Keratinocyte (primary cell): ENCODE data around the gene KHDRBS1. TPM values are rescaled to one million over a fixed set of nuclear protein-coding genes. Genes with fewer than 3 reads are reported as not detected.
A peak's percentile ranks its signal among the peaks of the same experiment; 100 is the strongest.

Experiments used
- DNase-seq: peaks from one replicate; pipeline ENCODE4 v3.0.0-alpha.2; 2011; ENCODE audit warnings: low read depth, missing footprints, low spot score
- FAIRE-seq: peaks from 2 replicates; lab custom pipeline; 2011; peaks lifted over from hg19 to GRCh38; lab: Jason Lieb, UNC
- H2AFZ ChIP-seq: 2 replicates; pipeline ENCODE4 v1.6.0; 2012; ENCODE audit warnings: low read length, control low read depth, inconsistent platforms; ENCODE audit not compliant: control insufficient read depth
- H3K27ac ChIP-seq: 2 replicates; pipeline ENCODE4 v1.5.1; 2011; ENCODE audit warnings: low read length; ENCODE audit not compliant: control insufficient read depth, insufficient read depth
- H3K27me3 ChIP-seq: 3 replicates; pipeline ENCODE4 v1.6.0; 2011; ENCODE audit warnings: low read length; ENCODE audit not compliant: control insufficient read depth, insufficient read depth; ENCODE audit errors: extremely low read depth
- H3K36me3 ChIP-seq, 2 experiments: 2 replicates in 1 of 2; 3 replicates in 1 of 2; pipeline ENCODE4 v1.5.1; 2011; ENCODE audit warnings: low read length in 2 of 2, mild to moderate bottlenecking in 1 of 2; ENCODE audit not compliant: control insufficient read depth in 2 of 2, insufficient read depth in 2 of 2; ENCODE audit errors: extremely low read depth in 1 of 2
- H3K4me1 ChIP-seq: 3 replicates; pipeline ENCODE4 v1.5.1; 2011; ENCODE audit warnings: low read length; ENCODE audit not compliant: control insufficient read depth, insufficient read depth; ENCODE audit errors: extremely low read depth
- H3K4me2 ChIP-seq: 3 replicates; pipeline ENCODE4 v1.6.0; 2011; ENCODE audit warnings: low read depth, low read length; ENCODE audit not compliant: control insufficient read depth, insufficient read depth; ENCODE audit errors: extremely low read depth
- H3K4me3 ChIP-seq, 3 experiments: fragments of 200-600 bp in 1 of 3; sonication (generic) in 1 of 3; 2 replicates in 2 of 3; 3 replicates in 1 of 3; pipeline ENCODE4 v1.5.1; 2011 to 2016; ENCODE audit warnings: low read length in 3 of 3, mild to moderate bottlenecking in 3 of 3, control low read depth in 2 of 3, inconsistent platforms in 1 of 3, low read depth in 1 of 3, mixed read lengths in 1 of 3, mixed run types in 1 of 3, moderate library complexity in 1 of 3; ENCODE audit not compliant: control insufficient read depth in 2 of 3, insufficient read depth in 2 of 3; ENCODE audit errors: extremely low read depth in 1 of 3
- H3K79me2 ChIP-seq: 2 replicates; pipeline ENCODE4 v1.6.0; 2012; ENCODE audit warnings: low read length; ENCODE audit not compliant: control insufficient read depth, insufficient read depth
- H3K9ac ChIP-seq: 3 replicates; pipeline ENCODE4 v1.6.0; 2011; ENCODE audit warnings: low read length; ENCODE audit not compliant: control insufficient read depth, insufficient read depth; ENCODE audit errors: extremely low read depth
- H3K9me1 ChIP-seq: 3 replicates; pipeline ENCODE4 v1.6.0; 2011; ENCODE audit warnings: low read length; ENCODE audit not compliant: control insufficient read depth, insufficient read depth; ENCODE audit errors: extremely low read depth
- H3K9me3 ChIP-seq: 2 replicates; pipeline ENCODE4 v1.5.1; 2012; ENCODE audit warnings: low read depth, low read length; ENCODE audit not compliant: control insufficient read depth
- H4K20me1 ChIP-seq: 3 replicates; pipeline ENCODE4 v1.6.0; 2011; ENCODE audit warnings: low read length; ENCODE audit not compliant: control insufficient read depth, insufficient read depth; ENCODE audit errors: extremely low read depth
- EZH2 ChIP-seq: IDR thresholded peaks from one replicate; pipeline ENCODE4 v1.6.1; 2012; ENCODE audit warnings: inconsistent platforms, mild to moderate bottlenecking, low read length, moderate library complexity
- dilution Hi-C: fragments of 300-500 bp; cut with MboI; formaldehyde crosslinking; loops from one replicate; pipeline ENCODE4 v1.7.0; 2020; ENCODE audit warnings: low sequenced_read_pairs; ENCODE audit not compliant: extremely low pct_ligation_motif_present
- polyA plus RNA-seq, 5 experiments: library from polyadenylated mRNA; depleted of rRNA in 3 of 5; stranded (reverse) in 3 of 5; stranded (forward) in 1 of 5; unstranded in 1 of 5; fragments of >200 nt; gene quantifications; 1 replicate in 1 of 5; 2 replicates in 3 of 5; 3 replicates in 1 of 5; pipeline versions ENCODE4 v1.2.1 to v1.2.3, GENCODE V29; 2011 to 2012; ENCODE audit warnings: missing spikeins in 2 of 5, low read depth in 1 of 5, low replicate concordance in 1 of 5
- TF ChIP-seq, protein P1 (sequence below), 3 experiments: IDR thresholded peaks in 1 of 3; conservative IDR thresholded peaks in 1 of 3; optimal IDR thresholded peaks in 1 of 3; 2 replicates in 2 of 3; 3 replicates in 1 of 3; pipeline versions ENCODE3 to v1.5.1; 2011; ENCODE audit warnings: low read length in 3 of 3, mild to moderate bottlenecking in 3 of 3, moderate library complexity in 2 of 3, control low read depth in 1 of 3, inconsistent platforms in 1 of 3; ENCODE audit not compliant: insufficient read depth in 2 of 3; ENCODE audit errors: extremely low read depth in 1 of 3

The KHDRBS1 gene
- polyA plus RNA-seq, 1 donor (not counting 4 experiments of a cell fraction or from before 2014, with no cell fraction given), result 54.7 TPM

DNA sequence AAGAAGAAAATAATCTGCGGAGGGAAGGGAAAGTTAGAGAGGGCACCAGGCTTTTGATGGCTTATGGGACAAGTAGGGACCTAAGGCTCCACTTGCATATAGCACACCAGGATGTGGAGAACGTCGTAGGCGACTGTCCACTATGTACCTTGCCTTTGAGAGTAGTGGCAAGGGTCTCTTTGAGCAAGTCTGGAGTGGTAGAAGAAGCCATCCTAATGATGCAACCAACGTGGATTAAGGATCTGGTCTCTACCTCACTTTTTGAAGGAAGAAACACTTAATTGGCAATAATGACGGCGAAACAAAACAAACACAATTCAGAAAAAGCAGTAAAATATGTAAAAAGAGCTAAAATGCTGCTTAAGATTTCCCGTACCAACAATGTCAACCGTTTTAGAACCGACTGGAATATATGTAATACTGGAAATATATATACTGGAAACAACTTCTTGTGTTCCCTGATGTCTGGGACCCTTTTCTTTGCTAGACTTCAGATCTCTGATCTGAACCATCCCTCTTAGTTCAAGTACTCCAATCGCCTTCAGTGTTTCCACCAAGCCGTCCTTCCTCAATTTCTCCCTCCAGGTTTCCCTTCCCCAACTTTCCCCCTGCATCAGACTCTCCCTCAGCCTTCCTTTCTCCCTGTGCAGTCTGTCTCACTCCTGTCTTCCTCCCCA is 821 bp upstream of the KHDRBS1 start:
- TF ChIP-seq EZH2, result no peak
- TF ChIP-seq, protein P1, sequence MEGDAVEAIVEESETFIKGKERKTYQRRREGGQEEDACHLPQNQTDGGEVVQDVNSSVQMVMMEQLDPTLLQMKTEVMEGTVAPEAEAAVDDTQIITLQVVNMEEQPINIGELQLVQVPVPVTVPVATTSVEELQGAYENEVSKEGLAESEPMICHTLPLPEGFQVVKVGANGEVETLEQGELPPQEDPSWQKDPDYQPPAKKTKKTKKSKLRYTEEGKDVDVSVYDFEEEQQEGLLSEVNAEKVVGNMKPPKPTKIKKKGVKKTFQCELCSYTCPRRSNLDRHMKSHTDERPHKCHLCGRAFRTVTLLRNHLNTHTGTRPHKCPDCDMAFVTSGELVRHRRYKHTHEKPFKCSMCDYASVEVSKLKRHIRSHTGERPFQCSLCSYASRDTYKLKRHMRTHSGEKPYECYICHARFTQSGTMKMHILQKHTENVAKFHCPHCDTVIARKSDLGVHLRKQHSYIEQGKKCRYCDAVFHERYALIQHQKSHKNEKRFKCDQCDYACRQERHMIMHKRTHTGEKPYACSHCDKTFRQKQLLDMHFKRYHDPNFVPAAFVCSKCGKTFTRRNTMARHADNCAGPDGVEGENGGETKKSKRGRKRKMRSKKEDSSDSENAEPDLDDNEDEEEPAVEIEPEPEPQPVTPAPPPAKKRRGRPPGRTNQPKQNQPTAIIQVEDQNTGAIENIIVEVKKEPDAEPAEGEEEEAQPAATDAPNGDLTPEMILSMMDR (optimal IDR thresholded peaks at IDR 0.05 in 1 of 3, IDR thresholded peaks at IDR 0.05 in 1 of 3, conservative IDR thresholded peaks at IDR 0.05 in 1 of 3; ENCODE audit: extremely low read depth in 1 of 3, insufficient read depth in 2 of 3, low read length in 3 of 3), result no peak
- dilution Hi-C loops, result no loop called here
- H3K36me3 ChIP-seq, result peaks cover 0 to 2% of the 10 kb centered on the region in 2 experiments

DNA sequence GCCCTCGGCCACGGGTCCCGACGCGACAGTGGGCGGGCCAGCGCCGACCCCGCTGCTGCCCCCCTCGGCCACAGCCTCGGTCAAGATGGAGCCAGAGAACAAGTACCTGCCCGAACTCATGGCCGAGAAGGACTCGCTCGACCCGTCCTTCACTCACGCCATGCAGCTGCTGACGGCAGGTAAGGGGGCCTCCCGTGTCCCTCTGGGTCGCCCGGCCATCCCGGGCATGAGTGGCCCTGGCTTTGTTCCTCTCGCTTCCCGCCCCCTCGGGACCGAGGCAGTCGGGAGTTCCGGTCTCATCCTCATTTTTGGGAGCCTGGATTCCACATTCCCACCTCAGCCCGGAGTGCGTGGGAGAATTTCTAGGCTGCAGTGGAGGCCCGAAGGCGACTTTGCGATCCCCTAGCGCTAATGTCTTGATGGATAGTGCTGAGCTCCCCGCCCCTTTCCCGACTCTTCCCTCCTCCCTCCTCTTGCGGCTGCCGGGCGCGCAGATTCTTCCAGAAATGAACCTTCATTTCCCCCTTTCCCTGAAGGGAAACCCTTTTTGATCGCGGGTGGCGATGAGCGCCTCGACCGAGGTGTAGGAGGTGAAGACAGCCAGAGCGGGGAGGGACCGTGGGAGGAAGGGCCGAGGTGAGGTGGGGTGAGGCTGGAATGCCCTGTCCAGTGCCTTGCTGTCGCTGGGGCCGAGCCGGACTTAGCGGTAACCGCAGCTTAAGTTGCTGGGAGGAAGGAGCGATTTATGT is 705 bp downstream of the KHDRBS1 start:
- H3K27me3 ChIP-seq, result no peaks in the 10 kb centered on the region
- peak overlapping the region; percentile 92 for H3K4me2 ChIP-seq
- H3K4me3 ChIP-seq, result peak overlapping the region; percentile 89 to 99 (median 96)
- dilution Hi-C loops, result no loop called here
- peaks cover 16% of the 10 kb centered on the region for H3K4me1 ChIP-seq
- no peak for TF ChIP-seq EZH2
- TF ChIP-seq, protein P1 (optimal IDR thresholded peaks at IDR 0.05 in 1 of 3, IDR thresholded peaks at IDR 0.05 in 1 of 3, conservative IDR thresholded peaks at IDR 0.05 in 1 of 3; ENCODE audit: extremely low read depth in 1 of 3, insufficient read depth in 2 of 3, low read length in 3 of 3), result no peak
- H3K79me2 ChIP-seq, result peaks cover 56% of the 10 kb centered on the region
- peak overlapping the region; percentile 68 for H3K27ac ChIP-seq
- H2AFZ ChIP-seq, result peak overlapping the region; percentile 12
- H3K36me3 ChIP-seq, result peaks cover 0 to 2% of the 10 kb centered on the region in 2 experiments
- peaks cover 3% of the 10 kb centered on the region for H3K9me1 ChIP-seq
- FAIRE-seq (no peak), DNase-seq (no peak)
- H3K9me3 ChIP-seq, result no peaks in the 10 kb centered on the region
- H3K9ac ChIP-seq, result peak overlapping the region; percentile 93
- peaks cover 20% of the 10 kb centered on the region for H4K20me1 ChIP-seq

More for the DNA sequence above, 821 bp upstream of the KHDRBS1 start:
- peaks cover 20% of the 10 kb centered on the region for H4K20me1 ChIP-seq
- H3K9me1 ChIP-seq, result peaks cover 3% of the 10 kb centered on the region
- no peaks in the 10 kb centered on the region for H3K27me3 ChIP-seq
- peak overlapping the region; percentile 85 for H3K4me2 ChIP-seq
- peak overlapping the region; percentile 94 for H2AFZ ChIP-seq
- H3K4me3 ChIP-seq, result peak overlapping the region; percentile 89 to 99 (median 96)
- peak; percentile 29 for FAIRE-seq
- peaks cover 42% of the 10 kb centered on the region for H3K79me2 ChIP-seq
- peak overlapping the region; percentile 68 for H3K27ac ChIP-seq
- H3K9ac ChIP-seq, result peak overlapping the region; percentile 93
- DNase-seq, result no peak
- H3K4me1 ChIP-seq, result peaks cover 15% of the 10 kb centered on the region
- no peaks in the 10 kb centered on the region for H3K9me3 ChIP-seq
